ENCODE measurements around the gene KRTAP5-11.

DNA sequence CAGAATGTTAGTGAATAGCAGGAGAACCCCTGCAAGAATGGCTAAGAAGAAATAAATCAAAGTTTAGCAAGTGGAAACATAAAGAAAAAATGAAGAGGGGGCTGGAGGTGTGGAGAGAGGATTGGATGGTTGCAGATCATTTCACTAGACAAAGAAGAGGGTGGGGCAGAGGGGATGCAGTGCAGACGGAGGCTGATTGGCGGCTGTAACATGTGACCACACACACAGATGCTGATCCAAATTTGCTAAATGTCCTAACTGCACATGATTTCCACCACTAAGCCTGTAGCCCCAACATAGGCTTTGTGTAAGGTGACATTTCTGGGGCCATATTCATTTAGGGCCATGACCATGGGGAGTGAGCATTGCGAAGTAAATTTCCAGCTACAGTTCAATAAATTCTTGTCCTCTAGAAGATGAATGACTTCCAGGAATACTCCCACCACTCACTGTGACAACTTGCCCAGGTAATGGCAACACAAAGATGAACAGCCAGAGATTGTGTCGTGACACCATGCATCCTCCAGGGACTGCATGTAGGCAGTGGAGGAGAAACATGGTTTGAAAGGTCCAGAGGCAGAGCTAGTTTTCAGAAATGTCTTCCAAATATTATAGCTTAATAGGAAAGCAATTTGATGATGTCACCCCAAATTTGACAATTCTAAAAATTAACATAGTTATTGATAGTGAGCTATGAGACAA is 6.8 kb downstream of the KRTAP5-11 start:
- TF ChIP-seq POLR2A (IDR thresholded peaks at IDR 0.05; ENCODE audit: low read length) (no peak), GATA1 (IDR thresholded peaks at IDR 0.05; ENCODE audit: low read depth, low read length) (no peak)
